GM10266 (cell line): ENCODE results near the gene TRUB2.
A peak's percentile ranks its signal among the peaks of the same experiment; 100 is the strongest.
"Not testable (repeated sequence)": the region's sequence is repeated elsewhere in the genome, so short reads cannot be mapped to it uniquely, and the experiment has no call there.

ENCODE experiments used
- DNase-seq: peaks from one replicate; pipeline ENCODE4 v3.0.0; 2012; ENCODE audit errors: extremely low spot score
- TF ChIP-seq, protein P1 (sequence below): IDR thresholded peaks from 2 replicates; pipeline ENCODE4 v1.5.1; 2012; ENCODE audit warnings: mild to moderate bottlenecking, low read depth; ENCODE audit not compliant: control insufficient read depth, insufficient read depth; ENCODE audit errors: missing control alignments

The TRUB2 gene

DNA sequence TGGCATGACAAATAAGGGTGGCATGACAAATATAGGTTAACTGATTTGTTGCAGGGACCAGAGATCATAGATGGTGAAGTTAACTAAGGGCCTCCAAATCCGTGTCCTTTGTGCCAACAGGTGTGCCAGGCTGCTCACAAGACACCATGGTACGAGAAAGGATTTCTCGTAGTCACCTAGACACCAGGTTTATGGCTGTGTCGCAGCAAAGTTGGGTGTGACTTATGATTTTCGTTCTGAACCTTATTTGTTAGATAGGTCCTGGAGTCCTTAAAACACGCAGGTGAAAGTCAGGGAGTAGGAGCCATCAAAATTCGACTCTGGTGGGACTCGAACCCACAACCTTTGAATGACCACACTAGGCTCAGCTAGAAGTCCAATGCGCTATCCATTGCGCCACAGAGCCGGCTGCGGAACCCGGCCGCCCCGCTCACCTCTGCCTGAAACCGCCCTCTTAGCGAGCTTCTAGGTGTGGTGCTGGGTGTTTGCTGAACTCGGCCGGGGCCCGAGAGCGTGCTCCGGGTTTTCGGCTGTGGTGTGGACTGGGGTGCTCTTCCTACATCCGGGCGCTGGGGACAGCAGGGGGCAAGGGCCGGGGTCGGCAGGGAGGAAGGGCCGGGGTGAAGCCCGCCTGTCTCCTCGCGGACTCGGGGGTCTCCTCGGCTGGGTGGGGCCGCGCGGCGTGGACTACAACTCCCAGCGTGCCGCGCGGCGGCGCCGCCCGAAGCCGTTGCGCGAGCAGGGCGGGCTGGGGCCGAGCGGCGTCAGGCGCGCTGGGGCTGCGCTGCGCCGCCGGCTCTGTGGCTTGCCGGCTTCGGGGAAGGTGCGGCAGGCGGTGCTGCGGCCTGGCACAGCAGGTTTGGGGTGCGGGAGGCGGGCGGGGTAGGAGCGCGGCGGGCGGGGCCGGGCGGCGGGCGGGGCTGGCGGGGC lies 17.8 kb upstream of the TRUB2 start, which contains the start of gene SLC27A4:
SLC27A4 (plus strand) TSS at position 767 of the 930 bp plus-strand sequence. CDS start 2,606 bp downstream, outside the sequence.
- TF ChIP-seq, protein P1, sequence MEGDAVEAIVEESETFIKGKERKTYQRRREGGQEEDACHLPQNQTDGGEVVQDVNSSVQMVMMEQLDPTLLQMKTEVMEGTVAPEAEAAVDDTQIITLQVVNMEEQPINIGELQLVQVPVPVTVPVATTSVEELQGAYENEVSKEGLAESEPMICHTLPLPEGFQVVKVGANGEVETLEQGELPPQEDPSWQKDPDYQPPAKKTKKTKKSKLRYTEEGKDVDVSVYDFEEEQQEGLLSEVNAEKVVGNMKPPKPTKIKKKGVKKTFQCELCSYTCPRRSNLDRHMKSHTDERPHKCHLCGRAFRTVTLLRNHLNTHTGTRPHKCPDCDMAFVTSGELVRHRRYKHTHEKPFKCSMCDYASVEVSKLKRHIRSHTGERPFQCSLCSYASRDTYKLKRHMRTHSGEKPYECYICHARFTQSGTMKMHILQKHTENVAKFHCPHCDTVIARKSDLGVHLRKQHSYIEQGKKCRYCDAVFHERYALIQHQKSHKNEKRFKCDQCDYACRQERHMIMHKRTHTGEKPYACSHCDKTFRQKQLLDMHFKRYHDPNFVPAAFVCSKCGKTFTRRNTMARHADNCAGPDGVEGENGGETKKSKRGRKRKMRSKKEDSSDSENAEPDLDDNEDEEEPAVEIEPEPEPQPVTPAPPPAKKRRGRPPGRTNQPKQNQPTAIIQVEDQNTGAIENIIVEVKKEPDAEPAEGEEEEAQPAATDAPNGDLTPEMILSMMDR = peak; percentile 5
- peak; percentile 94 for DNase-seq

- DNase-seq = not testable (repeated sequence)
These were observed 16.8 kb upstream of the TRUB2 start for GRCh38 chr9:128338852-128339614.

- DNase-seq = no peak
- TF ChIP-seq, protein P1 = no peak
These were observed 15.7 kb upstream of the TRUB2 start for GRCh38 chr9:128337936-128338335.

- TF ChIP-seq, protein P1 = no peak
- DNase-seq = no peak
These were observed 13.7 kb upstream of the TRUB2 start for GRCh38 chr9:128335914-128336313.

DNA sequence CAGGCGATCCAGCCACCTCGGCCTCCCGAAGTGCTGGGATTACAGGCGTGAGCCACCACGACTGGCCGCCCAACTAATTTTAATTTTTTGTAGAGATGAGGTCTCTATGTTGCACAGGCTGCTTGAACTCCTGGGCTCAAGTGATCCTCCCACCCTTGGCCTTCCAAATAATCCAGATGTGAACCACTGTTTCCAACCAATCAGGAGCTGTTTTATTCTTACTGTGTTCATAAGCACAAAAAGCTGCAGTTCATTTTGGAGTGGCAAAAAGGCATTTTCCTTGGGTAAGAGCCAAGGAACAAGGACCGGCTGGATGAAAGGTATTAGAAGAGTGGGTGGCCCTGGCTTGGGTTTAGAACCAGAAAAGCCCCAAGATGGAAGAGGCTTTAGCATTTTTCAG lies 12.9 kb upstream of the TRUB2 start:
- TF ChIP-seq, protein P1 = no peak
- DNase-seq = no peak

DNA sequence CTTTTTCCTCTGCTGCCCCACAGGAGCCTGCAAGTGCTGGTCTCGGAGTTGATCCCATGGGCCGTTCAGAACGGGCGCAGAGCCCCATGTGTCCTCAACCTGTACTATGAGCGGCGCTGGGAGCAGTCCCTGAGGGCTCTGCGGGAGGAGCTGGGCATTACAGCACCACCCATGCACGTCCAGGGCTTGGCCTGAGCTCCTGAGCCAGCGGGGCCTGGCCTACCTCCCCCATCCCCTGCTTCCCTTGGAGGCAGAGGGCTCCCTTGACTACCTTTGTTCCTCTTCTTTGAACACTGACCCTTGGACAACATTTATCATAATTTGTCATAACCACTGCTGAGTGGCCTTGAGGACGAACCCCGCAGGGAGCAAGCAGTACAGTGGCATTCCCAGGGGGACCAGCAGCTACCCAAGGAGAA lies 11.2 kb upstream of the TRUB2 start:
- no peak for DNase-seq
- TF ChIP-seq, protein P1 = no peak

- TF ChIP-seq, protein P1 = no peak
- DNase-seq = no peak
These were observed 3.4 kb upstream of the TRUB2 start for GRCh38 chr9:128325629-128326028.
